Left renal pelvis (tissue), 4 donors: Measurements from ENCODE around the gene TUNAR. TPM values are rescaled to one million over a fixed set of nuclear protein-coding genes. Genes with fewer than 3 reads are reported as not detected.

Experiments
- DNase-seq, 4 donors: peaks; one replicate each; pipeline ENCODE4 v3.0.0-alpha.2; 2013; ENCODE audit warnings: low read depth in 4 of 4, low spot score in 3 of 4
- polyA plus RNA-seq, 4 donors: library from polyadenylated mRNA; unstranded; fragments of 120-200 nt; gene quantifications; one replicate each; pipeline ENCODE4 v1.2.1, GENCODE V29; 2013; ENCODE audit not compliant: insufficient read length in 4 of 4

TUNAR gene
- polyA plus RNA-seq, 4 donors: 0.40 to 4.0 (median 0.48) TPM

GRCh38 chr14:95910628-95911027 lies 34.0 kb downstream of the TUNAR start:
- DNase-seq: no peak

- no peak for DNase-seq
These were observed 34.8 kb downstream of the TUNAR start for GRCh38 chr14:95911456-95911855.

- peak in 1 of 4 donors; percentile 3 for DNase-seq
These were observed 38.7 kb downstream of the TUNAR start for GRCh38 chr14:95915330-95915729.

- no peak for DNase-seq
These were observed 41.8 kb downstream of the TUNAR start for GRCh38 chr14:95918466-95918865.

- no peak for DNase-seq
These were observed 44.3 kb downstream of the TUNAR start for GRCh38 chr14:95920769-95921438.

GRCh38 chr14:95922080-95922479 lies 45.4 kb downstream of the TUNAR start:
- DNase-seq: no peak

- DNase-seq: no peak
These were observed 52.1 kb downstream of the TUNAR start for GRCh38 chr14:95928751-95929150.

GRCh38 chr14:95931384-95931783 lies 54.8 kb downstream of the TUNAR start:
- no peak for DNase-seq

- peak; percentile 16 to 49 (median 35) for DNase-seq
These were observed 58.7 kb downstream of the TUNAR start for GRCh38 chr14:95935228-95935822.

- DNase-seq: no peak
These were observed 59.4 kb downstream of the TUNAR start for GRCh38 chr14:95936041-95936440.

- DNase-seq: no peak
These were observed 62.7 kb downstream of the TUNAR start for GRCh38 chr14:95939335-95939734.

- no peak for DNase-seq
These were observed 65.3 kb downstream of the TUNAR start for GRCh38 chr14:95941897-95942296.

GRCh38 chr14:95943699-95944098 lies 67.1 kb downstream of the TUNAR start:
- DNase-seq: no peak

- DNase-seq: no peak
These were observed 67.8 kb downstream of the TUNAR start for GRCh38 chr14:95944462-95944861.

- DNase-seq: no peak
These were observed 70.2 kb downstream of the TUNAR start for GRCh38 chr14:95946867-95947266.

- DNase-seq: no peak
These were observed 71.9 kb downstream of the TUNAR start for GRCh38 chr14:95948558-95948981.

GRCh38 chr14:95951359-95951758 lies 74.7 kb downstream of the TUNAR start:
- DNase-seq: no peak

- peak in 2 of 4 donors; percentile 18 to 35 for DNase-seq
These were observed 76.6 kb downstream of the TUNAR start for GRCh38 chr14:95953111-95953724.

GRCh38 chr14:95956601-95957460 lies 80.2 kb downstream of the TUNAR start:
- no peak for DNase-seq

- no peak for DNase-seq
These were observed 81.5 kb downstream of the TUNAR start for GRCh38 chr14:95958105-95958504.

- no peak for DNase-seq
These were observed 82.7 kb downstream of the TUNAR start for GRCh38 chr14:95959317-95959716.
